Stimulated activated CD4-positive, alpha-beta T cell treated with anti-CD3 and anti-CD28 coated beads, Interleukin-15, amount 100 ng/mL, for 24 hours (primary cell): ENCODE measurements around the gene TEKT3.

ENCODE experiments used
- DNase-seq: peaks from one replicate; pipeline ENCODE4 v3.0.0-alpha.2; 2020

TEKT3 gene

GRCh38 chr17:15348021-15348420 lies 6.6 kb upstream of the TEKT3 start:
- no peak for DNase-seq

GRCh38 chr17:15346066-15346595 lies 4.7 kb upstream of the TEKT3 start:
- DNase-seq = no peak

GRCh38 chr17:15343749-15344148 lies 2.4 kb upstream of the TEKT3 start:
- no peak for DNase-seq

DNA sequence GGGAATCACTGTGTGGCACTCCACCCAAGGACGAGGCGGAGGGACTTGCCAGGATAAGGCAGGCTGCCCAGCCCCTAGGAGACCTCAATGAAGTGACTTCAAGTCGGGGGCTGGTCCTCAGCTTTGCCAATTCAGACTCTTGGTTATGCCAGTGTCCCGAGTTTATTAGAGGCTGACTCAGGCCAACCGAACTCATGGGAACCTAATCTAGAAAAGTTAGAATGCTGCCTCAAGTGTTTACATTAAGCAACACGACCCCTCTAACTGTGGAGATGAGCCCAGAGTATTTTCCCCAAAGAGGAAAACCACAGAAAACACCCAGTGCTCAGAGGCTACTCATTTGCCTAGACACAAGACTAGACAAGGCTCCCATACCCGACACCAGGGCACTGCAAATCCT lies 1.1 kb upstream of the TEKT3 start:
- no peak for DNase-seq

GRCh38 chr17:15341966-15342365 lies 569 bp upstream of the TEKT3 start:
- no peak for DNase-seq

DNA sequence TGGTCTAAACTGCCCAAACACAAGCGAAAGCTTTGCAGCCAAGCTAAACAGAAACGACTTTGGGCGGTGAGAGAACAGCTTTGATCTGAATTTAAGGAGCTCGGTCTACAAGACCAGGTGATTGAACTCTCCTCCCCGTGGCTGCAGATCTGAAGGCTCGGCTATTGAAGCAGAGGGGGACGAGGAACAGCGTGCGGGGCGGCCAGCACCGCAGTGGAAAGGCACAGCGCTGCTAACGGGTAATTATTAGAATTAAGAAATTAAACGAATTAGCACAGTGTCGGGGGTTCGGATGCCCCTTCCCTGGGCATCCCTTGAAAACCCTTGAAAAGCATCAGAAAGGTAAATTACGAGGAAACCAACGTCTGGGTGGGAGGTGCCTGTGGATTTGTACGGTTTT lies 431 bp downstream of the TEKT3 start:
- no peak for DNase-seq

GRCh38 chr17:15335446-15335845 lies 6.0 kb downstream of the TEKT3 start:
- DNase-seq = no peak

DNA sequence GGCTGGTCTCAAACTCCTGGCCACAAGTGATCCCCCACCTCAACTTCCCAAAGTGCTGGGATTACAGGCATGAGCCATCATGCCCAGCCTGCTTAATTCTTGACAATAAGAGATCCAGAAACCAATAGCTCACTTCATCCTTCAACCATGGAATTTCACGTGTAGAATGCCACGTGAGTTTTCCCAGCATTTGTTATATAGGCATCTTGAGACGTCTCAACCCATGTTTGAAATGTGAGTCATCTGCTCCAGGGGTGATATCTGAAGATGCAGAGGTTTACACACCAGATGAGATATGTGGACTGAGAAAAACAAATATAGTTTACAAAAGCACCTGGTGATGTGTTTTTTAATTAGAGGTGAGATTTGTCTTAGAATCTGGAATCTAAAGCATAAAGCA lies 7.1 kb downstream of the TEKT3 start:
- DNase-seq = no peak

- no peak for DNase-seq
Observed at GRCh38 chr17:15332338-15332737, 9.1 kb downstream of the TEKT3 start.

DNA sequence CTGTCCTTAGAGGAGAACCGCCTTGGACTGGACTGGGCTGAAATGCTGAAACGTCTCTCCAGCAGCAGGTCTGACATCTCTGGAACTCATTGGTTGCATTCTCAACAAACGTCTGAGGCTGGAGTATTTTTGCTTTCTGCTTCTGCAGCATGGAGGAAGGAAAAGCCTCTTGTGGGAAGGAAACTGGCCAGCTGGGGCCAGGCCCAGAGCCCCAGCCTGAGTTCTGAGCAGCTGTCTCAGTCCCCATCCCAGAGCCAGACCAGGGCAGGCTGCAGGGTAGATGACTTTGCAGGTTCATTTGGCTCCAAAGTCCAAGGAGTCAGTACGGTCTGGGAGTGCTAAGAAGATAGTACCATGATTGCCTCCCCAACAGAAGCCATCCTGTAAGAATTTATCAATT lies 18.3 kb downstream of the TEKT3 start:
- no peak for DNase-seq

DNA sequence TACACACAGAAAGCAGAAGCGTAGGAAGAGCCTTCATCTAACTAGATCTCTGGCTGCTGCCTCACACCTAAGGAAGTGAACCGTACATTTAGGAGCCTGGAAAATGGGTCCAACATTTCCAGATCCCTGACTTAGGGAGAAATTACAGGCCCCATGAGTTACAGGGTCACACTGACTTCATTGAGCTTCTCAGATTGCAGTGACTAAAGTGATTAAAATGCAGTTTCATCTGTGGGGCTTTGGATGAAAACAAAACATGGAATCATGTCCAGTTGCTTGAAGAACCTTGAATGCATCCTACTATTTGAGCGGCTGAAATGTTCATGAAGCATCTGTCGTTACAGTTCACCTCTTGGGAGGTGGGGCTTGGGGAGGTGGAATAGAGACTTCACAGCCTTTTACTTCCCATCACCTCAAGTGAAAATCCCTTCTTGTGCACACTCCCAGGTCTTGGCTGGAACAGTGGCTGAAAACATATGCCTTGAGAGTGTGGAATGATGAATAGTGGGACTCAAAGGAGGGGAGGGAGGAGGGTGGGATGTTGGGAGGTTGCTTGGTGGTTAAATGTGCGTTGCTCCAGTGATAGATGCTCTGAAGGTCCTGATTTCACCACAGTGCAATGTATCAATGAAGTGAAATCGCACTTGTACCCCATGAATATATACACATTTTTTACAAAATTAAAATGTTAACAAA lies 19.7 kb downstream of the TEKT3 start:
- DNase-seq = no peak

DNA sequence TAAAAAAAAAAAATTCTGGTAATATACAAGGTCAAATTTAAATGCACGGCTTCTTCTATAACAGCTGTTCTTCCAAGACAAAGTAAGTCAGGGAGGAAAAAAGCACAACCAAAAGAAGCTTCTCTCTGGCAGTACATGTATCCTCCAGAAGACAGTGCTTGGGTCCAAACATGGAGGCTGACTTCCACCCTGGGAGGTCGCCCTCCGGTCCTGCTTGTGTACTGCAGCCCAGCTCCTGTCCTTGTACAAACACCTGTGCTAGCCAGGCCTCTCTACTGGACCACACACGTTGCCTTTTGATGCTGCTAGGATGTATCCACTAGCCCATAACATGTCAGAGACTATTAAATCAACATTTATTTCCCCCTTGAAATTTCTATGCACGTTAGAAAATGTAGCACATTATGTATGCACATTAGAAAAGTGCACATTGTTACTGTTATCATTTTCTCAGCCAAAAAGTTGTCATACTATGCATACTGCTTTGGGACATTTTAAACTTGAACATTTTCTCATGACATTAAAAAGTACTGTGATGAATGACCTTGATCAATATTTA lies 21.9 kb downstream of the TEKT3 start:
- DNase-seq = no peak

DNA sequence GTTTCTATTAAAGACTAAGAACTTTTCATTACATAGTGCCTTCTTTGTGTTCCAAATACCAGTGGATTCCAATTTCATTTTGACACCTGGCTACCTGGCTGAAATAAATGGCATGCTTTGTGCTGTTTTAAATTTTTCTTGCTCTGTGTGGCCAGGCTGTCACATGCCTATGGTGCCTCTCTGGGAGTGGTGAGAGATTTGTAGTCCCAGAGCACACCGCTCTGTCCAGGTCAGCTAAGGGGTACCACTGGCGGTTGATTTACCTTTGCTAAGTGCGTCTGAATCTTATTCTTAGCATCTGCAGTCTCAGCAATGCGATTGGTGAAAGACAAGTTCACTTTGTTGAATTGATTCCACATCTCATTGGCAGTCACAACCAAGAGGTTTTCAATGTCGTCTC lies 29.4 kb downstream of the TEKT3 start:
- no peak for DNase-seq

- no peak for DNase-seq
Observed at GRCh38 chr17:15309793-15310192, 31.6 kb downstream of the TEKT3 start.

DNA sequence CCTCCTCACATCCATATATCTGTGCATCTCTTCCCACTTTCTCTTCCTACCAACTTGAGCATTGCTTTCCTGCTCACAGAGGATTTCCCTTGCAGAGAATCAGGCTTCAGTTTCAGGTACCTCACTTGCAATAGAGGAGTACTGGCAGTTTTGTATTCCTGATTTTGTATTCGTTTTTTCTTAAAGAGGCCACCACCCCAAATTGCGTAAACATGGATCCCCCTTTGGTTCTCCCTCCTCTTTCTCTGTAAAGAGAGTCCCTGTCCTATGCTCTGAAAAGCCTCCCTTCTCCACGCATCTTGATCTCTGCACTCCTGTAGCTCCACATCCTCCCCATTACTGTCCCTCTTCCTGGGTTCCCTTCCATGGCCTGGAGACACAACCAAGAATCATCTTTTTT lies 32.2 kb downstream of the TEKT3 start:
- no peak for DNase-seq

DNA sequence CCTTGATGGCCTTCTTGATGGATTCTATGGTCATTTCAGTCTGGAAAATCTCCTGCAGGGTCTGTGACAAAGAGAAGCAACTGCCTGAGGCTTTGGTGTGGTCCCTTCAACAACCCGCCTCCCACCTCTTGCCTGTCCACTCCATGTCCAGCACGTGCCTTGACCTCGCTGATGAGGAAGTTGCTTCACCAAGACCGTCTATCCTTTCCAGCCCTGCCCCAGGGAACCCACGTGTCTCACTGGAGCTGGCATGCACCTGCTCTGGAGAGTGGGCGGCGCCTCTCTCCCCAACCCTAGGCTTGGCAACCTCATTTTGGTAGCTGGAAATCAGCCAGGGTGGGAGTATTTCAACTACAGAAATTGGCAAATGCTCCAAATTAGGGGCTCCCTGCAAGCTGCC lies 32.6 kb downstream of the TEKT3 start:
- DNase-seq = no peak

DNA sequence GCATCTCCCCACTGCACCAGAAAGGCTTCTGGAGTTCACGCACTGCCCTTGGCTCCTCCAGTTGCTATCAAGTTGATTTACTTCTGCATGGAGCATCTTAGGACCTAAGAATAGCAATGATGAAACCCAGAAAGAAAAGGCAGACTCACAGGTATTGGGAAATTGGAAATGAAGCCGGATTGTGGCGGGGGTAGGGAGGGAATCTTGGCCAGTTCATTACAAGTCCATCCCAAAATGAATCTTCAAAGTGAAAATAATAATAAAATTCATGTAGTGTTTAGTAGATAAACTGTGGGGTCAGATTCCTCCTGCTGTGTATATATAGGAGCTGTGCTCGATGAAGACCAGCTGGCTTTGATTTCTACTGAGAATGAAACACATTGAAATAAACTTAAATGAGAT lies 33.7 kb downstream of the TEKT3 start:
- no peak for DNase-seq

- DNase-seq = no peak
Observed at GRCh38 chr17:15303851-15304250, 37.5 kb downstream of the TEKT3 start.

- DNase-seq = no peak
Observed at GRCh38 chr17:15303268-15303667, 38.1 kb downstream of the TEKT3 start.

GRCh38 chr17:15301845-15302244 lies 39.6 kb downstream of the TEKT3 start:
- no peak for DNase-seq

GRCh38 chr17:15298176-15298575 lies 43.2 kb downstream of the TEKT3 start:
- DNase-seq = no peak

GRCh38 chr17:15293558-15293957 lies 47.8 kb downstream of the TEKT3 start:
- no peak for DNase-seq

DNA sequence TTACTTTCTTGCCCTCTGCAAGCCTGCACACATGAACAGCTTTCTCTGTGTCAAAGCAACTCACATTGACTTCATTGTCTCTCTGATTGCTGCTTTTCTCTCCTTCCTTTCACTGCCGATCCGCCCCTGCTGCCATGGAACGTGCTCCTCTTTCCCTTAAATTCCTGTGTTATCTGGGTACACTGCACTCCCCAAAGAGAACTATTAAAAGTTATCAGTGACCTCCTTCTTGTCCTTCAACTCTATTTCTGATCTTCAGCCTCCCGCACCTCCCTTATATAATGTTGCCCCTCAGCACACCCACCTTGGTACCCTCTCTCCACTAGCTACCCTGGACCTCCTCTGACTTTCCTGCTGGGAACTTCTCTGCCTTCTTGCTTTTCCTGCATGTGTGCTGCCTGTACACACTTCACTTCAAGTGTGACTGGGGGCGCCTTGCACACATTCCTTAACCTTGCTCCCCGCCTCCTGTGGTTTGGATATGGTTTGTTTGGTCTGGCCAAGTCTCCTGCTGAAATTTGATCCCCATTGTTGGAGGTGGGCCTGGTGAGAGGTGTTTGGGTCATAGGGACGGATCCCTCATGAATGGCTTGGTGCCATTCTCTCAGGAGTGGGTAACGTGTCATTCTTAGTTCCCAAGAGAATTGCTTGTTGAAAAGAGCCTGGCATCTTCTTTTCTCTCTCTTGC lies 49.6 kb downstream of the TEKT3 start:
- DNase-seq = no peak

GRCh38 chr17:15290605-15291004 lies 50.8 kb downstream of the TEKT3 start:
- no peak for DNase-seq
